Activated CD8-positive, alpha-beta memory T cell treated with anti-CD3 and anti-CD28 coated beads for 1 hour (primary cell): Measurements from ENCODE around the gene ZNF710.
"Not testable (repeated sequence)": the region's sequence is repeated elsewhere in the genome, so short reads cannot be mapped to it uniquely, and the experiment has no call there.

Source experiments
- DNase-seq, 2 donors: peaks; one replicate each; pipeline ENCODE4 v3.0.0-alpha.2; 2020; ENCODE audit warnings: low read depth in 1 of 2; ENCODE audit errors: extremely low read depth in 1 of 2

Gene ZNF710

GRCh38 chr15:90001062-90001682 lies at the start of gene ZNF710:
ZNF710 (plus strand) TSS chr15:90001324; CDS start chr15:90067138, 65,814 bp downstream.
- DNase-seq = peak in 1 of 2 donors; percentile 14

- no peak for DNase-seq
Measured at GRCh38 chr15:89954541-89954940, 46.6 kb upstream of the ZNF710 start.

GRCh38 chr15:89955449-89955998 lies 45.6 kb upstream of the ZNF710 start:
- DNase-seq = not testable (repeated sequence)

GRCh38 chr15:89958107-89958805 lies 42.9 kb upstream of the ZNF710 start:
- no peak for DNase-seq

- DNase-seq = no peak
Measured at GRCh38 chr15:89963301-89964231, 37.6 kb upstream of the ZNF710 start.

- no peak for DNase-seq
Measured at GRCh38 chr15:89964232-89964954, 36.7 kb upstream of the ZNF710 start.

- no peak for DNase-seq
Measured at GRCh38 chr15:89967881-89968280, 33.2 kb upstream of the ZNF710 start.

GRCh38 chr15:89971592-89971997 lies 29.5 kb upstream of the ZNF710 start:
- DNase-seq = peak in 1 of 2 donors; percentile 1

- DNase-seq = no peak
Measured at GRCh38 chr15:89972085-89972484, 29.0 kb upstream of the ZNF710 start.

- DNase-seq = no peak
Measured at GRCh38 chr15:89975482-89976245, 25.5 kb upstream of the ZNF710 start.

- no peak for DNase-seq
Measured at GRCh38 chr15:89976246-89976600, 24.9 kb upstream of the ZNF710 start.

- DNase-seq = not testable (repeated sequence)
Measured at GRCh38 chr15:89977836-89978235, 23.3 kb upstream of the ZNF710 start.

GRCh38 chr15:89978914-89979313 lies 22.2 kb upstream of the ZNF710 start:
- DNase-seq = no peak

GRCh38 chr15:89980896-89981295 lies 20.2 kb upstream of the ZNF710 start:
- no peak for DNase-seq

- DNase-seq = no peak
Measured at GRCh38 chr15:89982315-89983055, 18.6 kb upstream of the ZNF710 start.

GRCh38 chr15:89984001-89984400 lies 17.1 kb upstream of the ZNF710 start:
- DNase-seq = no peak

- DNase-seq = no peak
Measured at GRCh38 chr15:89984421-89985010, 16.6 kb upstream of the ZNF710 start.

- no peak for DNase-seq
Measured at GRCh38 chr15:89985111-89985510, 16.0 kb upstream of the ZNF710 start.

GRCh38 chr15:89991312-89991711 lies 9.8 kb upstream of the ZNF710 start:
- DNase-seq = no peak
